ENCODE results near the gene ARNT2.

The ARNT2 gene

GRCh38 chr15:80580106-80580505, 175.9 kb downstream of the ARNT2 start:
- no peaks in the 10 kb centered on the region for H3K27me3 ChIP-seq (ENCODE audit: insufficient read depth, low read depth)
- H2AFZ ChIP-seq (ENCODE audit: low read depth), result no peak overlapping the region
- H3K9ac ChIP-seq, result no peak overlapping the region
- no peak overlapping the region for H3K4me2 ChIP-seq
- no peaks in the 10 kb centered on the region for H3K4me1 ChIP-seq (ENCODE audit: low read depth, poor library complexity, severe bottlenecking)
- H4K20me1 ChIP-seq (ENCODE audit: insufficient read depth), result no peaks in the 10 kb centered on the region
- no peaks in the 10 kb centered on the region for H3K36me3 ChIP-seq (ENCODE audit: insufficient read depth)
- TF ChIP-seq, protein P1, sequence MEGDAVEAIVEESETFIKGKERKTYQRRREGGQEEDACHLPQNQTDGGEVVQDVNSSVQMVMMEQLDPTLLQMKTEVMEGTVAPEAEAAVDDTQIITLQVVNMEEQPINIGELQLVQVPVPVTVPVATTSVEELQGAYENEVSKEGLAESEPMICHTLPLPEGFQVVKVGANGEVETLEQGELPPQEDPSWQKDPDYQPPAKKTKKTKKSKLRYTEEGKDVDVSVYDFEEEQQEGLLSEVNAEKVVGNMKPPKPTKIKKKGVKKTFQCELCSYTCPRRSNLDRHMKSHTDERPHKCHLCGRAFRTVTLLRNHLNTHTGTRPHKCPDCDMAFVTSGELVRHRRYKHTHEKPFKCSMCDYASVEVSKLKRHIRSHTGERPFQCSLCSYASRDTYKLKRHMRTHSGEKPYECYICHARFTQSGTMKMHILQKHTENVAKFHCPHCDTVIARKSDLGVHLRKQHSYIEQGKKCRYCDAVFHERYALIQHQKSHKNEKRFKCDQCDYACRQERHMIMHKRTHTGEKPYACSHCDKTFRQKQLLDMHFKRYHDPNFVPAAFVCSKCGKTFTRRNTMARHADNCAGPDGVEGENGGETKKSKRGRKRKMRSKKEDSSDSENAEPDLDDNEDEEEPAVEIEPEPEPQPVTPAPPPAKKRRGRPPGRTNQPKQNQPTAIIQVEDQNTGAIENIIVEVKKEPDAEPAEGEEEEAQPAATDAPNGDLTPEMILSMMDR (conservative IDR thresholded peaks at IDR 0.05; ENCODE audit: low read depth, low read length), result no peak
- H3K79me2 ChIP-seq (ENCODE audit: insufficient read depth, low read depth), result no peaks in the 10 kb centered on the region
- H3K4me3 ChIP-seq (IDR thresholded peaks at IDR 0.05; ENCODE audit: insufficient read depth, low read depth, low read length), result no peak overlapping the region
- no peak overlapping the region for H3K27ac ChIP-seq

DNA sequence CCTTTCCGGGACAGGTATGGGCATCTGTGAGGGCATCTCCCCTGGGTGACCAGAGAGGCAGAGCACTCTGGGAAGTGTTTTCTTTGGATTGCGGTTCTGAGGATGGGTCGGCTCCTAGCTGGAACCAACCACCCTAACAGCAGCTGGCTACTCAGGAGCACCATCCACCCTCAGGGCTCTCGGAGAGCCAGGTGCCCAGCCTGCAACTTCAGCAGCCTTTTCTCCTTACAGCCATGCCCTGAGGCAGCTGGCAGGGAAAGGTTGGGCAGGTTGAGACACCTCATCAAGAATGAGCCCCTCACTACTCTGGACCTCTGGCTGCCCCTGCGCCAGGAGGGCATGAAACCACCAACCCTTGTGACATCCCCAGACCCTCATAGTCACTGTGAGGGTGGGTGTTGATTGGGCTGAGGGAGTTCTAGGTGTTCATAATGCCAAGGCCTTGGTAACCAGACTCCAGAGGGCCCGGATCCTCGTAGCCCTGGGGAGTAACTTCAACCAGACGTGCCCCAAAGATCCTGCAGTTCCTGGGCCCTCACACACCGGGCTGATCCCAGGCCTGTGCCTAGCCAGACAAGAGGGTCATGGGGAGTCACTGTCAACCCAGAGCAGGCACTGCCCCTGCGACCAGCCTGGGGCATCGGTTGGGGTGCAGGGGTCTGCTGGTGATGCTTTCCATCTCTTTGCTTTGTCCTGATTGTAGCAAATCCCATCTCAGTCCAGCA, 176.5 kb downstream of the ARNT2 start:
- no peak overlapping the region for H2AFZ ChIP-seq (ENCODE audit: low read depth)
- H3K27me3 ChIP-seq (ENCODE audit: insufficient read depth, low read depth), result no peaks in the 10 kb centered on the region
- H3K4me1 ChIP-seq (ENCODE audit: low read depth, poor library complexity, severe bottlenecking), result no peaks in the 10 kb centered on the region
- H3K9ac ChIP-seq, result no peak overlapping the region
- H3K4me3 ChIP-seq (IDR thresholded peaks at IDR 0.05; ENCODE audit: insufficient read depth, low read depth, low read length), result no peak overlapping the region
- TF ChIP-seq, protein P1 (conservative IDR thresholded peaks at IDR 0.05; ENCODE audit: low read depth, low read length), result no peak
- H3K36me3 ChIP-seq (ENCODE audit: insufficient read depth), result no peaks in the 10 kb centered on the region
- no peak overlapping the region for H3K4me2 ChIP-seq
- no peaks in the 10 kb centered on the region for H4K20me1 ChIP-seq (ENCODE audit: insufficient read depth)
- no peak overlapping the region for H3K27ac ChIP-seq
- H3K79me2 ChIP-seq (ENCODE audit: insufficient read depth, low read depth), result no peaks in the 10 kb centered on the region

- TF ChIP-seq, protein P1 (conservative IDR thresholded peaks at IDR 0.05; ENCODE audit: low read depth, low read length), result no peak
- H3K27ac ChIP-seq, result no peak overlapping the region
- no peaks in the 10 kb centered on the region for H3K4me1 ChIP-seq (ENCODE audit: low read depth, poor library complexity, severe bottlenecking)
- H3K27me3 ChIP-seq (ENCODE audit: insufficient read depth, low read depth), result no peaks in the 10 kb centered on the region
- no peak overlapping the region for H3K9ac ChIP-seq
- H2AFZ ChIP-seq (ENCODE audit: low read depth), result no peak overlapping the region
- H3K4me3 ChIP-seq (IDR thresholded peaks at IDR 0.05; ENCODE audit: insufficient read depth, low read depth, low read length), result no peak overlapping the region
- H3K79me2 ChIP-seq (ENCODE audit: insufficient read depth, low read depth), result no peaks in the 10 kb centered on the region
- no peaks in the 10 kb centered on the region for H4K20me1 ChIP-seq (ENCODE audit: insufficient read depth)
- H3K4me2 ChIP-seq, result no peak overlapping the region
- H3K36me3 ChIP-seq (ENCODE audit: insufficient read depth), result no peaks in the 10 kb centered on the region
These were observed 177.8 kb downstream of the ARNT2 start for GRCh38 chr15:80581976-80582375.

- H3K4me2 ChIP-seq, result no peak overlapping the region
- H3K4me3 ChIP-seq (IDR thresholded peaks at IDR 0.05; ENCODE audit: insufficient read depth, low read depth, low read length), result no peak overlapping the region
- no peak overlapping the region for H3K27ac ChIP-seq
- no peak overlapping the region for H2AFZ ChIP-seq (ENCODE audit: low read depth)
- H4K20me1 ChIP-seq (ENCODE audit: insufficient read depth), result no peaks in the 10 kb centered on the region
- H3K4me1 ChIP-seq (ENCODE audit: low read depth, poor library complexity, severe bottlenecking), result no peaks in the 10 kb centered on the region
- H3K9ac ChIP-seq, result no peak overlapping the region
- H3K27me3 ChIP-seq (ENCODE audit: insufficient read depth, low read depth), result no peaks in the 10 kb centered on the region
- H3K36me3 ChIP-seq (ENCODE audit: insufficient read depth), result no peaks in the 10 kb centered on the region
- no peaks in the 10 kb centered on the region for H3K79me2 ChIP-seq (ENCODE audit: insufficient read depth, low read depth)
- TF ChIP-seq, protein P1 (conservative IDR thresholded peaks at IDR 0.05; ENCODE audit: low read depth, low read length), result no peak
These were observed 178.7 kb downstream of the ARNT2 start for GRCh38 chr15:80582816-80583423.

Data from KMS-11 (cell line).